Body of pancreas (tissue), 4 donors: ENCODE measurements around the gene PPEF1.

Experiments used
- CTCF ChIP-seq, 7 experiments: fragments of 450-650 bp in 4 of 7; fragments of 200-600 bp in 3 of 7; sonication (generic) in 3 of 7; IDR thresholded peaks; one replicate each; pipeline ENCODE4 v1.5.1; 2016 to 2019; ENCODE audit warnings: antibody characterized with exemption in 7 of 7
- POLR2A ChIP-seq, 3 donors: fragments of 450-650 bp; IDR thresholded peaks; one replicate each; pipeline ENCODE4 v1.6.1; 2016; ENCODE audit warnings: antibody characterized with exemption in 3 of 3, mild to moderate bottlenecking in 2 of 3

DNA sequence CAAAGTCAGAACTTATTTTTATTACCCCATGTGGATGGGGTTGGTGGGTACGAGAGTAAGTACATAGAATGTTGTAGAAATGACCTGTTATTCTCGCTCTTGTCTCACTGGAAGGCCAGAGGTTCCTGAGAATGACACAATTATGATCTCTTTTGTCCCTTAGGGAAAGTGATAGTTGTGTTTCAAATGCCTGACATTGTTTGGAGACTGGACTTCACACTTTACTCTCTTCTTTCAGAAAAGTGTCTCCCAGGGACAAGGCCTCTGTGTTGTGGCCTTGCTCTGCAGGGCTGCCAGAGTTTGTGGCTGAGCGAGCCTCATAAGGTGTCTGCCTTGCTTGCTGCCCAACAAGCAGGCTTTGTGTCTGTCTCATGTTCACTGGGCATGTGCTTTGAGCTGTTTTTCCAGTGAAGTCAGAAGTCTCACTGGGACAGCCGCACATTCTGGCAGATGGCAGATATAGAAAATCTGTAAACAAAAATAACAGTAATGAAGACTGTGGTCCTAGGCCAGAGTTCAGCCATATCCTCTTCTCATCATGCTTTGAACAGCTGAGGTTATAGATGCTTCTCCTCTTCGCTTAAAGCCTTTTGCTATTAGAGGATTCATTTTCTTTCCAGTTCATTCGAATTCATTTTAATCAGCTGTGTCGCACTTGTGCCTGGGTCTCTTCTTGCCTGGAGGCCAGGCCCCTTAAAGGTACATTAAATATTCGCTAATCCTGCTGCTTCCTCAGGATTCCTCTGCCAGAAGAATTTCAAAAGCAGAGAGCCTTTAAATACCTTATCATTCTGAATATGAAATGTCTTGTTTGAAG lies 14.4 kb downstream of the PPEF1 start:
- TF ChIP-seq POLR2A (IDR thresholded peaks at IDR 0.05) (no peak), CTCF (IDR thresholded peaks at IDR 0.05) (no peak)
